PC-3 (cell line): ENCODE data around the gene STPG4.

Experiments used
- CTCF ChIP-seq: fragments of 300-600 bp; sonication (generic); conservative IDR thresholded peaks from 2 replicates; pipeline ENCODE4 v1.5.1; 2017; ENCODE audit warnings: antibody characterized with exemption, low read depth, mild to moderate bottlenecking, low read length
- EZH2 ChIP-seq: fragments of 300-600 bp; sonication (generic); IDR thresholded peaks from one replicate; pipeline ENCODE4 v1.6.1; 2017; ENCODE audit warnings: antibody characterized with exemption, mild to moderate bottlenecking, low read length; ENCODE audit not compliant: unreplicated experiment

GRCh38 chr2:47201224-47201623 is 46.1 kb upstream of the STPG4 start:
- TF ChIP-seq CTCF (no peak), EZH2 (no peak)
